IMR-90 (cell line): ENCODE results near the gene MIPEP. TPM values are rescaled to one million over a fixed set of nuclear protein-coding genes. Genes with fewer than 3 reads are reported as not detected.

Source experiments
- ATAC-seq: fragments of 200-7000 bp; cut with Tn5 transposase; 2 replicates; pipeline ENCODE4 v1.9.1; 2020; ENCODE audit warnings: low read depth, mild to moderate bottlenecking, moderate library complexity
- BruUV-seq: library from RNA; stranded (reverse); fragments of 400-500 nt; replicated peaks from 2 replicates; lab custom pipeline; 2021; lab: Mats Ljungman, UMichigan
- CTCF ChIA-PET: fragments of 300-600 bp; formaldehyde crosslinking; extraction: SDS; loops from one replicate; lab custom pipeline; 2021; ENCODE audit warnings: antibody characterized with exemption; lab: Yijun Ruan, JAX
- POLR2A ChIA-PET: fragments of 300-600 bp; sonication (Branson Sonifier 250); formaldehyde crosslinking; loops from one replicate; lab custom pipeline; 2022; ENCODE audit warnings: antibody characterized with exemption; ENCODE audit not compliant: unreplicated experiment; lab: Charles Lee
- DNase-seq: peaks from one replicate; pipeline ENCODE4 v3.0.0; 2013
- H2AFZ ChIP-seq: replicated peaks from 2 replicates; pipeline ENCODE3; 2013; ENCODE audit warnings: low read length, mild to moderate bottlenecking; ENCODE audit not compliant: poor library complexity
- H2AK5ac ChIP-seq: 2 replicates; pipeline ENCODE4 v1.6.1; 2013; ENCODE audit warnings: low read depth, low read length, inconsistent platforms
- H2AK9ac ChIP-seq: replicated peaks from 2 replicates; pipeline ENCODE3; 2013; ENCODE audit warnings: mild to moderate bottlenecking, low read depth, low read length, moderate library complexity; ENCODE audit not compliant: poor library complexity
- H2BK120ac ChIP-seq: 2 replicates; pipeline ENCODE4 v1.6.1; 2013; ENCODE audit warnings: low read depth, low read length, inconsistent platforms
- H2BK15ac ChIP-seq: 3 replicates; pipeline ENCODE4 v1.6.1; 2013; ENCODE audit warnings: low read depth, low read length, inconsistent platforms
- H2BK20ac ChIP-seq: 2 replicates; pipeline ENCODE4 v1.6.1; 2013; ENCODE audit warnings: low read depth, mild to moderate bottlenecking, inconsistent platforms, low read length, moderate library complexity
- H2BK5ac ChIP-seq: 2 replicates; pipeline ENCODE4 v1.6.1; 2013; ENCODE audit warnings: mild to moderate bottlenecking, low read depth, low read length, inconsistent platforms; ENCODE audit not compliant: poor library complexity, severe bottlenecking
- H3K14ac ChIP-seq: replicated peaks from 2 replicates; pipeline ENCODE4 v1.6.1; 2013; ENCODE audit warnings: low read depth, low read length, inconsistent platforms
- H3K18ac ChIP-seq: 2 replicates; pipeline ENCODE4 v1.6.1; 2013; ENCODE audit warnings: low read depth, low read length, control low read depth
- H3K23ac ChIP-seq: 2 replicates; pipeline ENCODE4 v1.6.1; 2013; ENCODE audit warnings: low read depth, low read length, inconsistent platforms
- H3K27ac ChIP-seq: 2 replicates; pipeline ENCODE4 v1.5.1; 2013; ENCODE audit warnings: mild to moderate bottlenecking, control low read depth, low read length; ENCODE audit not compliant: insufficient read depth
- H3K27me3 ChIP-seq: 2 replicates; pipeline ENCODE4 v1.6.1; 2013; ENCODE audit warnings: low read length; ENCODE audit not compliant: control insufficient read depth, insufficient read depth
- H3K36me3 ChIP-seq: 2 replicates; pipeline ENCODE4 v1.6.1; 2013; ENCODE audit warnings: low read length, mixed read lengths; ENCODE audit not compliant: control insufficient read depth, insufficient read depth
- H3K4ac ChIP-seq: 2 replicates; pipeline ENCODE4 v1.6.1; 2013; ENCODE audit warnings: low read depth, low read length, inconsistent platforms
- H3K4me1 ChIP-seq: 2 replicates; pipeline ENCODE4 v1.6.1; 2013; ENCODE audit warnings: low read length, mixed read lengths; ENCODE audit not compliant: control insufficient read depth, insufficient read depth
- H3K4me2 ChIP-seq: 2 replicates; pipeline ENCODE4 v1.6.1; 2013; ENCODE audit warnings: low read depth, mild to moderate bottlenecking, control low read depth, low read length, moderate library complexity
- H3K4me3 ChIP-seq: 2 replicates; pipeline ENCODE4 v1.5.1; 2013; ENCODE audit warnings: low read depth, mild to moderate bottlenecking, control low read depth, low read length, moderate library complexity; ENCODE audit not compliant: insufficient read depth
- H3K56ac ChIP-seq: 2 replicates; pipeline ENCODE4 v1.6.1; 2013; ENCODE audit warnings: low read length, inconsistent platforms; ENCODE audit not compliant: insufficient read depth; ENCODE audit errors: extremely low read depth
- H3K79me1 ChIP-seq, 2 experiments: 2 replicates each; pipeline ENCODE4 v1.6.1; 2013; ENCODE audit warnings: low read length in 2 of 2, inconsistent platforms in 1 of 2, low read depth in 1 of 2
- H3K9ac ChIP-seq: 2 replicates; pipeline ENCODE4 v1.6.1; 2013; ENCODE audit warnings: low read depth, low read length, control low read depth
- H3K9me1 ChIP-seq: 2 replicates; pipeline ENCODE4 v1.6.1; 2013; ENCODE audit warnings: low read length, inconsistent platforms; ENCODE audit not compliant: insufficient read depth
- H3K9me3 ChIP-seq: 2 replicates; pipeline ENCODE4 v1.6.1; 2013; ENCODE audit warnings: low read length; ENCODE audit not compliant: control insufficient read depth, insufficient read depth
- H4K20me1 ChIP-seq: 2 replicates; pipeline ENCODE4 v1.6.1; 2013; ENCODE audit warnings: low read length, inconsistent platforms; ENCODE audit not compliant: insufficient read depth
- H4K5ac ChIP-seq: 2 replicates; pipeline ENCODE4 v1.6.1; 2013; ENCODE audit warnings: mild to moderate bottlenecking, low read depth, low read length, control low read depth
- H4K8ac ChIP-seq, 2 experiments: 2 replicates each; pipeline ENCODE4 v1.6.1; 2013; ENCODE audit warnings: low read depth in 2 of 2, low read length in 2 of 2, control low read depth in 1 of 2, inconsistent platforms in 1 of 2
- H4K91ac ChIP-seq: 2 replicates; pipeline ENCODE4 v1.6.1; 2013; ENCODE audit warnings: low read depth, low read length, inconsistent platforms; ENCODE audit not compliant: insufficient read depth
- BHLHE40 ChIP-seq: fragments of 150-350 bp; IDR thresholded peaks from 2 replicates; pipeline ENCODE4 v1.6.1; 2016; ENCODE audit warnings: mild to moderate bottlenecking, low read depth, low read length
- CEBPB ChIP-seq: IDR thresholded peaks from 2 replicates; pipeline ENCODE4 v1.6.1; 2012; ENCODE audit warnings: low read depth, low read length, improper control_type of control experiment
- CHD1 ChIP-seq: IDR thresholded peaks from 2 replicates; pipeline ENCODE4 v1.6.1; 2012; ENCODE audit warnings: low read depth, low read length, improper control_type of control experiment
- FOS ChIP-seq: fragments of 150-350 bp; IDR thresholded peaks from 2 replicates; pipeline ENCODE4 v1.6.1; 2016; ENCODE audit warnings: low read depth, low read length
- MAFK ChIP-seq: IDR thresholded peaks from 2 replicates; pipeline ENCODE4 v1.6.1; 2012; ENCODE audit warnings: low read depth, low read length, improper control_type of control experiment
- MAZ ChIP-seq: IDR thresholded peaks from 2 replicates; pipeline ENCODE4 v1.6.1; 2012; ENCODE audit warnings: low read depth, mild to moderate bottlenecking, low read length, improper control_type of control experiment, moderate library complexity, borderline replicate concordance
- NFE2L2 ChIP-seq: fragments of 150-350 bp; IDR thresholded peaks from 2 replicates; pipeline ENCODE4 v1.6.1; 2016; ENCODE audit warnings: low read depth, mild to moderate bottlenecking, low read length
- POLR2A ChIP-seq: IDR thresholded peaks from 2 replicates; pipeline ENCODE4 v1.6.1; 2012; ENCODE audit warnings: mild to moderate bottlenecking, low read depth, low read length
- RCOR1 ChIP-seq: IDR thresholded peaks from 2 replicates; pipeline ENCODE4 v1.6.1; 2012; ENCODE audit warnings: mild to moderate bottlenecking, low read length, improper control_type of control experiment; ENCODE audit not compliant: insufficient replicate concordance
- SMC3 ChIP-seq: fragments of 150-350 bp; IDR thresholded peaks from 2 replicates; pipeline ENCODE4 v1.6.1; 2016; ENCODE audit warnings: low read depth, mild to moderate bottlenecking, antibody characterized with exemption, low read length, moderate library complexity
- WGBS, 2 experiments: methylation state at CpG; one replicate each; pipeline versions ENCODE4 v1.1.5 to v1.1.7; 2013; ENCODE audit warnings: missing lambda C conversion rate in 2 of 2; ENCODE audit not compliant: insufficient read length in 1 of 2; ENCODE audit errors: extremely low coverage in 2 of 2; 5-methylcytosine and 5-hydroxymethylcytosine counted together
- dilution Hi-C: fragments of 300-500 bp; cut with HindIII; formaldehyde crosslinking; loops from one replicate; pipeline ENCODE4 v1.14.3; 2018; ENCODE audit warnings: low sequenced_read_pairs; ENCODE audit not compliant: unreplicated experiment
- in situ Hi-C: fragments of 300-500 bp; cut with MboI; formaldehyde crosslinking; loops from 3 replicates; pipeline ENCODE4 v1.14.3; 2019; ENCODE audit warnings: low sequenced_read_pairs, inconsistent platforms, mixed read lengths
- intact Hi-C: fragments of 100-400 bp; cut with micrococcal nuclease; formaldehyde crosslinking; loops from 2 replicates; pipeline ENCODE4 v1.10.0; 2022
- polyA plus RNA-seq, 3 experiments: library from polyadenylated mRNA; depleted of rRNA; stranded (reverse); fragments of >200 nt; gene quantifications; 2 replicates each; pipeline ENCODE4 v1.2.3, GENCODE V29; 2012; ENCODE audit warnings: low replicate concordance in 1 of 3
- total RNA-seq: library from RNA; depleted of rRNA; stranded (reverse); fragments of >200 nt; gene quantifications from 2 replicates; pipeline ENCODE4 v1.2.3, GENCODE V29; 2012
- TF ChIP-seq, protein P1 (sequence below): fragments of 150-350 bp; IDR thresholded peaks from 2 replicates; pipeline ENCODE4 v1.6.1; 2017; ENCODE audit warnings: mild to moderate bottlenecking, antibody characterized with exemption, low read length, low read depth

Gene MIPEP
- total and polyA plus RNA-seq, 2 of the 4 experiments (the other 2 are of a cell fraction): 15.0 to 21.5 TPM

DNA sequence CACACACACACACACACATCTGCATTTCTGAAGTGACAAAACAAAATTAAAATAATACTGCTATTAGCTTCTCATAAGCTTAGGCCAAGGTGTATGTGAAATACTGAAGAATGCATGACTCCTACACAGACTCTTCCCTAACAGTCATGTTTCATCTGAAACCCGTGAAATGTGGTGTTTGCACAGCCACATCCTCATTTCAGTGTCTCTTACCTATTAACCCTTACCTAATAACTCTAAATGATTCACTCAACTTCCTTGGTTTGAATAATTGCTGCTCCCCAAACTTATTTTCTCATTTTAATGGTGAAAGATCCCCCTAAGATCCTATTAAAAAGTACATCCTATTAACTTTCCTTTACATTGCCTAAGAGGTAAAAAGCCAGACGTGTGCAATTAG lies 117.6 kb downstream of the MIPEP start:
- H3K18ac ChIP-seq: peak overlapping the region; percentile 84
- ChIA-PET CTCF (interaction anchor here (0.9 to 1.0 kb wide), 2 partner anchors 18 to 24 kb away, joined by 3 to 4 read pairs; no protein-coding TSS in a partner anchor), POLR2A (no interaction called here)
- no CpG with 5 or more reads among the region's 2 CpGs for WGBS, 2 experiments
- H3K56ac ChIP-seq: no peak overlapping the region
- H2BK15ac ChIP-seq: 0 out of 3 replicates have a peak overlapping the region, but pooled peaks have one; percentile 25
- peak overlapping the region; percentile 20; the same call in 1 of the 2 replicates for H2AK5ac ChIP-seq
- no peaks in the 10 kb centered on the region for H4K20me1 ChIP-seq
- H4K5ac ChIP-seq: peak overlapping the region; percentile 89; the same call in 1 of the 2 replicates
- no peaks in the 10 kb centered on the region for H3K36me3 ChIP-seq
- 0 out of 2 replicates have a peak overlapping the region, but pooled peaks have one; percentile 58 for H3K14ac ChIP-seq
- intact Hi-C loops: loop anchor here (10.0 kb wide), 1 partner anchor 197 kb away; the partner anchor contains the start of gene TNFRSF19
- peaks cover 0 to 5% of the 10 kb centered on the region in 2 experiments; a peak in 1 of 4 replicates for H3K79me1 ChIP-seq
- dilution Hi-C loops: no loop called here
- H3K4ac ChIP-seq: no peak overlapping the region
- no peak overlapping the region for H2BK5ac ChIP-seq
- H2BK120ac ChIP-seq: peak overlapping the region; percentile 53; the same call in 1 of the 2 replicates
- H4K8ac ChIP-seq: peak overlapping the region in 1 of 2 experiments; percentile 41; a peak in 1 of 4 replicates
- H3K9ac ChIP-seq: no peak overlapping the region
- peak overlapping the region; percentile 27; the same call in 1 of the 2 replicates for H2BK20ac ChIP-seq
- no peak for TF ChIP-seq FOS
- no peak for TF ChIP-seq NFE2L2
- no peak for TF ChIP-seq CHD1
- no peak for TF ChIP-seq RCOR1
- TF ChIP-seq MAFK: no peak
- no peak for TF ChIP-seq MAZ
- no peak for TF ChIP-seq BHLHE40
- no peak for TF ChIP-seq CEBPB
- TF ChIP-seq SMC3: no peak
- TF ChIP-seq, protein P1, sequence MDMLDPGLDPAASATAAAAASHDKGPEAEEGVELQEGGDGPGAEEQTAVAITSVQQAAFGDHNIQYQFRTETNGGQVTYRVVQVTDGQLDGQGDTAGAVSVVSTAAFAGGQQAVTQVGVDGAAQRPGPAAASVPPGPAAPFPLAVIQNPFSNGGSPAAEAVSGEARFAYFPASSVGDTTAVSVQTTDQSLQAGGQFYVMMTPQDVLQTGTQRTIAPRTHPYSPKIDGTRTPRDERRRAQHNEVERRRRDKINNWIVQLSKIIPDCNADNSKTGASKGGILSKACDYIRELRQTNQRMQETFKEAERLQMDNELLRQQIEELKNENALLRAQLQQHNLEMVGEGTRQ: no peak
- TF ChIP-seq POLR2A: no peak
- in situ Hi-C loops: no loop called here
- no peak overlapping the region for H2AK9ac ChIP-seq
- H4K91ac ChIP-seq: peak overlapping the region; percentile 27; the same call in 1 of the 2 replicates
- peaks cover 11% of the 10 kb centered on the region for H3K9me1 ChIP-seq
- H3K4me2 ChIP-seq: no peak overlapping the region
- peaks cover 13% of the 10 kb centered on the region for H3K4me1 ChIP-seq
- H3K23ac ChIP-seq: no peak overlapping the region
- H3K27ac ChIP-seq: no peak overlapping the region
- H3K9me3 ChIP-seq: no peaks in the 10 kb centered on the region
- no peaks in the 10 kb centered on the region for H3K27me3 ChIP-seq
- BruUV-seq: no TSS peak
- DNase-seq (no peak), ATAC-seq (no peak)
- no peak overlapping the region for H3K4me3 ChIP-seq
- H2AFZ ChIP-seq: no peak overlapping the region
